Measurements from ENCODE around the gene RALGAPA2. TPM values are rescaled to one million over a fixed set of nuclear protein-coding genes. Genes with fewer than 3 reads are reported as not detected.

Gene RALGAPA2
- polyA plus RNA-seq, 1 of the 3 experiments (the other 2 are of a cell fraction) = 1.0 TPM

DNA sequence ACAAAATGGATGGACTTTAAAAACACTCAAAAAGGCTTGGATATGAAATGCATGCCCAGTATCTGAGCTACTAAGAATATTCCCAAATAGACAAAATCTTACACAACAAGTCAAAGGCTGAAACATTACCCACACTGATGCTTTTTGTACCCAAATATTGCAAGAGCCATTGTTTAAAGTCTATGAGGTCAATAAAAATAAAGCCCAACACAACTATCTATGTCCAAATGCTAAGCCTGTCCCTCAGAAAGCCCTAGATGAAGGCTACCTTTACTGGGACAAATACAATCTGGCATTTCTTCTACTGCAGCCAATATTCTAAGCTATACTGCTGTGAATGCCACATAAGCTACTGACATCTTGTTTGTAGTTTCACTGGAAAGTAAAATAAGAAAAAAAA, 54.3 kb downstream of the RALGAPA2 start:
- CTCF ChIA-PET = interaction anchor here (0.7 to 2.0 kb wide), 6 partner anchors 65 to 577 kb away, joined by 3 to 8 read pairs (median 4); no protein-coding TSS in a partner anchor

DNA sequence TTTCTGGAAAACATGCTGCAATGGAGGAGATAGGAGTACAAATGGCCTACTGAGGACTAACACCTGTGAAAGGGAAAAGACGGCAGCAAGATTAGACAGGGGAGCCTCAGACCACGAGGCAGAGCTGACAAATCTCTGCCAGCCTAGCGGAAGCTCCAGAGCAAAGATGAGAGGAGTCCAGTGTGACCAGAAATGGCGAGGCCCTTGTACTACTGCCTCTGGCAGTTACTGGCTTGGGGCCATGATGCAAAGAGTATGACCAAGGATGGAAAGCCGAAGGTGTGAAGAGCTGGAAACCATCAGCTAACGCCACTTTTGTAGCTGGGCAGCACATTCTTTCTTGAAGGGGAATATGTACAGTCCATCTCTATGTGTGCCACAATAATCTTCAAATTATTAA, 55.4 kb downstream of the RALGAPA2 start:
- Histone ChIP-seq H3K36me3 (replicated peaks in 1 of 2; ENCODE audit: control insufficient read depth in 1 of 2, insufficient read depth in 2 of 2, low read length in 1 of 2) (no peaks in the 10 kb centered on the region), H3K4me2 (no peak overlapping the region), H2AFZ (ENCODE audit: low read depth) (no peak overlapping the region), H3K27me3 (ENCODE audit: insufficient read depth) (no peaks in the 10 kb centered on the region), H3K9me2 (no peaks in the 10 kb centered on the region), H3K27ac (ENCODE audit: low read depth in 2 of 2, low read length in 1 of 2) (no peak overlapping the region), H3F3A (replicated peaks; ENCODE audit: insufficient read depth) (no peaks in the 10 kb centered on the region), H3K4me1 (ENCODE audit: control insufficient read depth in 1 of 2, insufficient read depth in 2 of 2, low read depth in 1 of 2, low read length in 1 of 2) (no peaks in the 10 kb centered on the region), H3K79me2 (ENCODE audit: insufficient read depth) (no peaks in the 10 kb centered on the region), H3K9ac (no peak overlapping the region), H3K9me3 (no peaks in the 10 kb centered on the region), H3K4me3 (ENCODE audit: low read depth in 2 of 2, low read length in 1 of 2) (no peak overlapping the region), H4K20me1 (ENCODE audit: insufficient read depth) (no peaks in the 10 kb centered on the region)
- TF ChIP-seq SMC3 (IDR thresholded peaks at IDR 0.05; ENCODE audit: low read depth, low read length) (no peak), EP300 (IDR thresholded peaks at IDR 0.05; ENCODE audit: borderline replicate concordance in 1 of 2, low read depth in 1 of 2, low read length in 1 of 2) (no peak), FOXJ3 (CRISPR knock-in tag; IDR thresholded peaks at IDR 0.05) (no peak), YY1 (IDR thresholded peaks at IDR 0.05; ENCODE audit: low read depth) (no peak), CHD2 (IDR thresholded peaks at IDR 0.05; ENCODE audit: low read length, partially characterized antibody) (no peak)
- TF ChIP-seq, protein P1, sequence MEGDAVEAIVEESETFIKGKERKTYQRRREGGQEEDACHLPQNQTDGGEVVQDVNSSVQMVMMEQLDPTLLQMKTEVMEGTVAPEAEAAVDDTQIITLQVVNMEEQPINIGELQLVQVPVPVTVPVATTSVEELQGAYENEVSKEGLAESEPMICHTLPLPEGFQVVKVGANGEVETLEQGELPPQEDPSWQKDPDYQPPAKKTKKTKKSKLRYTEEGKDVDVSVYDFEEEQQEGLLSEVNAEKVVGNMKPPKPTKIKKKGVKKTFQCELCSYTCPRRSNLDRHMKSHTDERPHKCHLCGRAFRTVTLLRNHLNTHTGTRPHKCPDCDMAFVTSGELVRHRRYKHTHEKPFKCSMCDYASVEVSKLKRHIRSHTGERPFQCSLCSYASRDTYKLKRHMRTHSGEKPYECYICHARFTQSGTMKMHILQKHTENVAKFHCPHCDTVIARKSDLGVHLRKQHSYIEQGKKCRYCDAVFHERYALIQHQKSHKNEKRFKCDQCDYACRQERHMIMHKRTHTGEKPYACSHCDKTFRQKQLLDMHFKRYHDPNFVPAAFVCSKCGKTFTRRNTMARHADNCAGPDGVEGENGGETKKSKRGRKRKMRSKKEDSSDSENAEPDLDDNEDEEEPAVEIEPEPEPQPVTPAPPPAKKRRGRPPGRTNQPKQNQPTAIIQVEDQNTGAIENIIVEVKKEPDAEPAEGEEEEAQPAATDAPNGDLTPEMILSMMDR (IDR thresholded peaks at IDR 0.05) = no peak
- TF ChIP-seq, protein P2, sequence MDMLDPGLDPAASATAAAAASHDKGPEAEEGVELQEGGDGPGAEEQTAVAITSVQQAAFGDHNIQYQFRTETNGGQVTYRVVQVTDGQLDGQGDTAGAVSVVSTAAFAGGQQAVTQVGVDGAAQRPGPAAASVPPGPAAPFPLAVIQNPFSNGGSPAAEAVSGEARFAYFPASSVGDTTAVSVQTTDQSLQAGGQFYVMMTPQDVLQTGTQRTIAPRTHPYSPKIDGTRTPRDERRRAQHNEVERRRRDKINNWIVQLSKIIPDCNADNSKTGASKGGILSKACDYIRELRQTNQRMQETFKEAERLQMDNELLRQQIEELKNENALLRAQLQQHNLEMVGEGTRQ (IDR thresholded peaks at IDR 0.05; ENCODE audit: borderline replicate concordance, low read depth, low read length) = no peak
- WGBS (ENCODE audit: low lambda C conversion rate) = 79% methylated on average over 6 of the region's 6 CpGs
- ChIA-PET POLR2A (no interaction called here), CTCF (interaction anchor here (1.0 to 2.0 kb wide), 3 partner anchors 8 to 578 kb away, joined by 3 to 8 read pairs (median 7); no protein-coding TSS in a partner anchor)
- DNase-seq = no peak

More for the DNA sequence above, 54.3 kb downstream of the RALGAPA2 start:
- H3F3A ChIP-seq (replicated peaks; ENCODE audit: insufficient read depth) = no peaks in the 10 kb centered on the region
- H2AFZ ChIP-seq (ENCODE audit: low read depth) = no peak overlapping the region
- H3K27me3 ChIP-seq (ENCODE audit: insufficient read depth) = no peaks in the 10 kb centered on the region
- H3K36me3 ChIP-seq (replicated peaks in 1 of 2; ENCODE audit: control insufficient read depth in 1 of 2, insufficient read depth in 2 of 2, low read length in 1 of 2) = no peaks in the 10 kb centered on the region
- TF ChIP-seq, protein P1 (IDR thresholded peaks at IDR 0.05) = no peak
- TF ChIP-seq CHD2 (IDR thresholded peaks at IDR 0.05; ENCODE audit: low read length, partially characterized antibody) (no peak), JUND (IDR thresholded peaks at IDR 0.05) (no peak), SMC3 (IDR thresholded peaks at IDR 0.05; ENCODE audit: low read depth, low read length) (no peak), RXRA (IDR thresholded peaks at IDR 0.05; ENCODE audit: borderline replicate concordance, low read depth) (no peak), YY1 (IDR thresholded peaks at IDR 0.05; ENCODE audit: low read depth) (no peak)
- TF ChIP-seq, protein P3, sequence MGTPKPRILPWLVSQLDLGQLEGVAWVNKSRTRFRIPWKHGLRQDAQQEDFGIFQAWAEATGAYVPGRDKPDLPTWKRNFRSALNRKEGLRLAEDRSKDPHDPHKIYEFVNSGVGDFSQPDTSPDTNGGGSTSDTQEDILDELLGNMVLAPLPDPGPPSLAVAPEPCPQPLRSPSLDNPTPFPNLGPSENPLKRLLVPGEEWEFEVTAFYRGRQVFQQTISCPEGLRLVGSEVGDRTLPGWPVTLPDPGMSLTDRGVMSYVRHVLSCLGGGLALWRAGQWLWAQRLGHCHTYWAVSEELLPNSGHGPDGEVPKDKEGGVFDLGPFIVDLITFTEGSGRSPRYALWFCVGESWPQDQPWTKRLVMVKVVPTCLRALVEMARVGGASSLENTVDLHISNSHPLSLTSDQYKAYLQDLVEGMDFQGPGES (IDR thresholded peaks at IDR 0.05; ENCODE audit: low read depth, low read length) = no peak
- H4K20me1 ChIP-seq (ENCODE audit: insufficient read depth) = no peaks in the 10 kb centered on the region
- no peaks in the 10 kb centered on the region for H3K9me2 ChIP-seq
- H3K4me3 ChIP-seq (ENCODE audit: low read depth in 2 of 2, low read length in 1 of 2) = no peak overlapping the region
- no peak overlapping the region for H3K27ac ChIP-seq (ENCODE audit: low read depth in 2 of 2, low read length in 1 of 2)
- no peaks in the 10 kb centered on the region for H3K4me1 ChIP-seq (ENCODE audit: control insufficient read depth in 1 of 2, insufficient read depth in 2 of 2, low read depth in 1 of 2, low read length in 1 of 2)
- no peak for DNase-seq
- no peak overlapping the region for H3K9ac ChIP-seq
- POLR2A ChIA-PET = no interaction called here
- no peaks in the 10 kb centered on the region for H3K79me2 ChIP-seq (ENCODE audit: insufficient read depth)
- no peak overlapping the region for H3K4me2 ChIP-seq
- H3K9me3 ChIP-seq = no peaks in the 10 kb centered on the region
